Mesendoderm (in vitro differentiated cells): ENCODE data around the gene DUOX2.

Experiments used
- DNase-seq: peaks from one replicate; pipeline ENCODE4 v3.0.0; 2013
- H2AK5ac ChIP-seq: 2 replicates; pipeline ENCODE4 v1.6.1; 2013; ENCODE audit warnings: low read length, inconsistent platforms
- H2BK120ac ChIP-seq: 2 replicates; pipeline ENCODE4 v1.6.1; 2013; ENCODE audit warnings: low read depth, mild to moderate bottlenecking, low read length, moderate library complexity, mixed read lengths
- H2BK15ac ChIP-seq: replicated peaks from 2 replicates; pipeline ENCODE4 v1.6.1; 2013; ENCODE audit warnings: low read depth, mild to moderate bottlenecking, moderate library complexity
- H2BK5ac ChIP-seq: 2 replicates; pipeline ENCODE4 v1.6.1; 2013; ENCODE audit warnings: low read length, inconsistent platforms
- H3K18ac ChIP-seq: 2 replicates; pipeline ENCODE4 v1.6.1; 2013; ENCODE audit warnings: mild to moderate bottlenecking, low read length, mixed read lengths
- H3K23ac ChIP-seq: one replicate; pipeline ENCODE4 v1.6.1; 2013; ENCODE audit warnings: low read length
- H3K27ac ChIP-seq: 2 replicates; pipeline ENCODE4 v1.5.1; 2013; ENCODE audit warnings: low read depth, mild to moderate bottlenecking, inconsistent platforms, low read length, moderate library complexity
- H3K27me3 ChIP-seq: 2 replicates; pipeline ENCODE4 v1.6.1; 2013; ENCODE audit warnings: low read length, control low read depth, mild to moderate bottlenecking, inconsistent platforms; ENCODE audit not compliant: insufficient read depth, poor library complexity
- H3K36me3 ChIP-seq: 2 replicates; pipeline ENCODE4 v1.6.1; 2013; ENCODE audit warnings: low read length, inconsistent platforms; ENCODE audit not compliant: control insufficient read depth, insufficient read depth
- H3K4ac ChIP-seq: one replicate; pipeline ENCODE4 v1.6.1; 2013; ENCODE audit warnings: low read depth, mild to moderate bottlenecking, low read length, moderate library complexity
- H3K4me1 ChIP-seq: 2 replicates; pipeline ENCODE4 v1.6.1; 2013; ENCODE audit warnings: low read depth, low read length, inconsistent platforms; ENCODE audit not compliant: control insufficient read depth
- H3K4me2 ChIP-seq: 2 replicates; pipeline ENCODE4 v1.6.1; 2013; ENCODE audit warnings: low read length
- H3K4me3 ChIP-seq: 2 replicates; pipeline ENCODE4 v1.5.1; 2013; ENCODE audit warnings: mild to moderate bottlenecking, low read length
- H3K56ac ChIP-seq: one replicate; pipeline ENCODE4 v1.6.1; 2013; ENCODE audit warnings: low read length
- H3K79me1 ChIP-seq: 2 replicates; pipeline ENCODE4 v1.6.1; 2013; ENCODE audit warnings: low read length, inconsistent platforms
- H3K79me2 ChIP-seq: 2 replicates; pipeline ENCODE4 v1.6.1; 2013; ENCODE audit warnings: mild to moderate bottlenecking, low read length; ENCODE audit not compliant: control insufficient read depth, insufficient read depth
- H3K9ac ChIP-seq: 2 replicates; pipeline ENCODE4 v1.6.1; 2013; ENCODE audit warnings: low read length, inconsistent platforms
- H4K5ac ChIP-seq: one replicate; pipeline ENCODE4 v1.6.1; 2013; ENCODE audit warnings: low read length
- H4K8ac ChIP-seq: one replicate; pipeline ENCODE4 v1.6.1; 2013; ENCODE audit warnings: low read depth, mild to moderate bottlenecking, control low read depth, low read length, moderate library complexity
- WGBS: extraction: QIAGEN DNeasy Blood & Tissue Kit; methylation state at CpG from one replicate; pipeline ENCODE4 v1.1.7; 2013; ENCODE audit warnings: low lambda C conversion rate, missing lambda C conversion rate; ENCODE audit not compliant: insufficient coverage; ENCODE audit errors: extremely low coverage; 5-methylcytosine and 5-hydroxymethylcytosine counted together

Gene DUOX2

DNA sequence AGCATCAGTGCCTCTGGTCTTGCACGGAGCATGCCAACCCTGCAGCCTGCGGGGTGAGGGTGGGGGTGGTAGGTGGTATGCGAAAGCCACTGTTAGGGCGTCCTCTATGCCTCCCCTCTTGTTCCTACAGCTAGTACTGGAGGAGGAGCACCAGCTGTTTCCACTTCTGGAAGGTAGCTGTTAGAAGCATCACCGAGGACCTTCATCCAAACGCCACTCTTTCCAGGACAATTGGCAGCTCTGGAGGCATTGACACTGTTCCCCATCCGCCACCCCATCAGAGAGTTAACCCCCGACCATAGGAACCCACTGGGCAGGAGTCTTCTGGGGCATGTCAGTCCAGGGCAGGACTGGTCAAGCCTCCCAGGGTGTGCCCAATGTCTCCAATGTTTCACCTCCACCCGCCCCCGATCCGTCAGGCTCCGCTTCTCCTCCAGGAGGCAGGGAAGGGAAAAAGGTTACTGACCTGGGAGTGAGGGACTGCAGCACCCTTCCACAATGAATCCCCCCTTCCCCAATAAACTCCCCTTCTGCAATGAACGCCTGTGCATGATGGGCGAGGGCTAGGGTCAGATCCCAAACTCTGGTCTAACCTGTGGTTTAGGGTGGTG, 487 bp downstream of the DUOX2 start:
- no CpG with 5 or more reads among the region's 14 CpGs for WGBS
- no peak overlapping the region for H4K8ac ChIP-seq
- no peaks in the 10 kb centered on the region for H3K79me2 ChIP-seq
- H2BK15ac ChIP-seq, result no peak overlapping the region
- no peak for DNase-seq
- no peaks in the 10 kb centered on the region for H3K79me1 ChIP-seq
- no peak overlapping the region for H3K4me3 ChIP-seq
- H4K5ac ChIP-seq, result no peak overlapping the region
- H3K18ac ChIP-seq, result no peak overlapping the region
- no peak overlapping the region for H2BK120ac ChIP-seq
- no peak overlapping the region for H3K27ac ChIP-seq
- no peak overlapping the region for H3K56ac ChIP-seq
- no peaks in the 10 kb centered on the region for H3K4me1 ChIP-seq
- H3K36me3 ChIP-seq, result no peaks in the 10 kb centered on the region
- H3K9ac ChIP-seq, result no peak overlapping the region
- H3K27me3 ChIP-seq, result peaks cover 75% of the 10 kb centered on the region
- no peak overlapping the region for H3K4ac ChIP-seq
- H2AK5ac ChIP-seq, result no peak overlapping the region
- H3K23ac ChIP-seq, result no peak overlapping the region
- no peak overlapping the region for H3K4me2 ChIP-seq
- no peak overlapping the region for H2BK5ac ChIP-seq

- H2BK5ac ChIP-seq, result no peak overlapping the region
- H2AK5ac ChIP-seq, result no peak overlapping the region
- H2BK120ac ChIP-seq, result no peak overlapping the region
- no peak overlapping the region for H3K23ac ChIP-seq
- H3K27me3 ChIP-seq, result peaks cover 75% of the 10 kb centered on the region
- no peak overlapping the region for H3K4ac ChIP-seq
- no peaks in the 10 kb centered on the region for H3K4me1 ChIP-seq
- H3K4me3 ChIP-seq, result no peak overlapping the region
- H4K8ac ChIP-seq, result no peak overlapping the region
- no peak overlapping the region for H2BK15ac ChIP-seq
- H3K4me2 ChIP-seq, result peak overlapping the region; percentile 32
- H3K79me2 ChIP-seq, result no peaks in the 10 kb centered on the region
- H3K36me3 ChIP-seq, result no peaks in the 10 kb centered on the region
- DNase-seq, result no peak
- H3K27ac ChIP-seq, result no peak overlapping the region
- H3K18ac ChIP-seq, result no peak overlapping the region
- no peak overlapping the region for H3K9ac ChIP-seq
- peak overlapping the region; percentile 5 for H3K56ac ChIP-seq
- no peaks in the 10 kb centered on the region for H3K79me1 ChIP-seq
- no CpG with 5 or more reads among the region's 58 CpGs for WGBS
- no peak overlapping the region for H4K5ac ChIP-seq
Observed at GRCh38 chr15:45112591-45113379, 1.2 kb downstream of the DUOX2 start.

DNA sequence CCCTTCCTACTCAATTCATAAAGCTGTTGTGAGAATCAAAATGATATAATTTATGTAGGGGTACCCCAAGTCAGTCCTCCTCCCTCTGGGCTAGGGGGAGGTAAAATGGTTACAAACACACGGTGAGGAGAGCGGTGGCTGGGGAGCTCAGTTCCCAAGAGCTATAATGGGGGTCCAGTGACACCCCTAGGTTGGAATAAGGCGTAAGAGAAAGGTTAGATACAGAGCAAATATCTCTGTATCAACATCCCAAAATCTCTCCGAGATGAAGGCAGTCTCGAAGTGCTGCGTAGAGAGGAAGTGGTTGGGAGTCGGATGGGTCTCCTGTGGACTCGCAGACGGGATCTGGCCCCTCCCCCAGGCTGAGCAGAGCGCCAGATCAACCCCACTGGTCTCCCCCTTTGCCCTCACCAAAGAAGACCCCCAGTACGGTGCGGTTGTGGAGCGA, 1.8 kb downstream of the DUOX2 start:
- Histone ChIP-seq H2AK5ac (no peak overlapping the region), H2BK5ac (no peak overlapping the region), H2BK15ac (no peak overlapping the region), H3K27me3 (peaks cover 69% of the 10 kb centered on the region), H3K4ac (no peak overlapping the region), H3K9ac (no peak overlapping the region), H4K8ac (no peak overlapping the region), H4K5ac (no peak overlapping the region), H3K79me1 (no peaks in the 10 kb centered on the region), H3K4me3 (no peak overlapping the region), H3K27ac (no peak overlapping the region), H3K23ac (no peak overlapping the region), H3K36me3 (no peaks in the 10 kb centered on the region), H3K4me1 (no peaks in the 10 kb centered on the region), H2BK120ac (no peak overlapping the region), H3K18ac (no peak overlapping the region), H3K4me2 (peak overlapping the region; percentile 32), H3K79me2 (no peaks in the 10 kb centered on the region), H3K56ac (no peak overlapping the region)
- DNase-seq, result no peak
- WGBS, result no CpG with 5 or more reads among the region's 13 CpGs

DNA sequence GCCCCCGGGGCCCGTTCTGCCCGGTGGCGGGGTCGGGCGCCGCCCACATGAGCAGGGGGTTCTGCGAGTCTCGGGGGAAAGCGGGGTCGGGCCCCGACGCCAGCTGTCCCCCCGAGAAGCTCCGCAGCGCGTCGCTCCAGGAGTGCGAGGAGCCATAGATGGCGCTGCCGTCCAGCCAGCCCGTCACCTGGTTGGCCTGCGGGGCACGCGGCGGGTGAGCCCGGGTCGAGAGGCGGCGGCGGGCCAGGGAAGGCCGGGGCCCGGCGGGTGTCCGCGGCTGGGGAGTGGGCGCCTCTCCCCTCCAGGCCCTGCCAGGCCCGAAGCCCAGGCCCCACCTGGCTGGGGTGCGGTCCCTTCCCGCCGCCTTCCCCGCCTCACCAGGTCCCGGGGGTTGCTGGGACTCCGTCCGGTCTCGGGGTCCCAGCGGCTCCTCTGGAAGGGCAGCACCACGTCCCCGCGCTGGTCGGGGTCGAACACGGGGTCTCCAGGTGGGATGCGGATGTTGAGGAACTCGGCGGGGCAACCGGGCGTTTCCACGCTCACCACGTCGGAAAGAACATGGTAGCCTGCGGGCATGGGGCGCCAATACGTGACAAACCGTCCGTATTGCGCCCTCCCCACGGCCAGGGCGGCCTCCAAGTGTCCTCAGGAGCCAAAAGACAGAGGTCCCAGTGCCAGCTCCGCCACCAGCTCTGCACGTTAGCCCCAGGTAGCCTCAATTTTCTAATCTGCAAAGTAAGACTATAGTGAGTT, 2.4 kb downstream of the DUOX2 start:
- no peak overlapping the region for H2BK5ac ChIP-seq
- no peak overlapping the region for H2BK15ac ChIP-seq
- H3K79me1 ChIP-seq, result no peaks in the 10 kb centered on the region
- no peak overlapping the region for H2BK120ac ChIP-seq
- H3K9ac ChIP-seq, result no peak overlapping the region
- no CpG with 5 or more reads among the region's 71 CpGs for WGBS
- no peak overlapping the region for H2AK5ac ChIP-seq
- no peaks in the 10 kb centered on the region for H3K79me2 ChIP-seq
- H3K4ac ChIP-seq, result no peak overlapping the region
- H3K27me3 ChIP-seq, result peaks cover 63% of the 10 kb centered on the region
- no peak overlapping the region for H3K27ac ChIP-seq
- no peaks in the 10 kb centered on the region for H3K4me1 ChIP-seq
- no peak overlapping the region for H3K23ac ChIP-seq
- H4K5ac ChIP-seq, result no peak overlapping the region
- H3K56ac ChIP-seq, result no peak overlapping the region
- no peak overlapping the region for H3K4me2 ChIP-seq
- no peaks in the 10 kb centered on the region for H3K36me3 ChIP-seq
- H4K8ac ChIP-seq, result no peak overlapping the region
- DNase-seq, result no peak
- H3K4me3 ChIP-seq, result no peak overlapping the region
- no peak overlapping the region for H3K18ac ChIP-seq

- Histone ChIP-seq H2BK15ac (no peak overlapping the region), H3K27ac (no peak overlapping the region), H3K36me3 (no peaks in the 10 kb centered on the region), H4K5ac (no peak overlapping the region), H2BK120ac (no peak overlapping the region), H2BK5ac (no peak overlapping the region), H3K4ac (no peak overlapping the region), H3K18ac (no peak overlapping the region), H3K4me3 (no peak overlapping the region), H2AK5ac (no peak overlapping the region), H3K27me3 (peaks cover 51% of the 10 kb centered on the region), H3K23ac (no peak overlapping the region), H3K9ac (no peak overlapping the region), H3K56ac (no peak overlapping the region), H3K79me1 (no peaks in the 10 kb centered on the region), H3K79me2 (no peaks in the 10 kb centered on the region), H3K4me1 (no peaks in the 10 kb centered on the region), H4K8ac (no peak overlapping the region), H3K4me2 (no peak overlapping the region)
- WGBS, result no CpG with 5 or more reads among the region's 11 CpGs
- no peak for DNase-seq
Observed at GRCh38 chr15:45110256-45110820, 3.6 kb downstream of the DUOX2 start.
